GM12891 (cell line): Measurements from ENCODE around the gene ARHGEF19.

ENCODE experiments used
- PAX5 ChIP-seq: IDR thresholded peaks from 2 replicates; pipeline ENCODE4 v1.6.1; 2011; ENCODE audit warnings: low read length, moderate library complexity, mild to moderate bottlenecking; ENCODE audit not compliant: insufficient read depth, severe bottlenecking
- POLR2A ChIP-seq: IDR thresholded peaks from 2 replicates; pipeline ENCODE4 v1.6.1; 2011; ENCODE audit warnings: low read depth, low read length, control low read depth
- POLR2AphosphoS5 ChIP-seq: IDR thresholded peaks from 2 replicates; pipeline ENCODE4 v1.6.1; 2011; ENCODE audit warnings: low read depth, low read length, control low read depth
- POU2F2 ChIP-seq: IDR thresholded peaks from 2 replicates; pipeline ENCODE4 v1.6.1; 2011; ENCODE audit warnings: low read depth, mild to moderate bottlenecking, control low read depth, low read length, moderate library complexity
- SPI1 ChIP-seq: IDR thresholded peaks from 2 replicates; pipeline ENCODE4 v1.6.1; 2011; ENCODE audit warnings: low read depth, low read length, control low read depth
- TAF1 ChIP-seq: IDR thresholded peaks from 2 replicates; pipeline ENCODE4 v1.6.1; 2011; ENCODE audit warnings: low read depth, low read length, control low read depth

DNA sequence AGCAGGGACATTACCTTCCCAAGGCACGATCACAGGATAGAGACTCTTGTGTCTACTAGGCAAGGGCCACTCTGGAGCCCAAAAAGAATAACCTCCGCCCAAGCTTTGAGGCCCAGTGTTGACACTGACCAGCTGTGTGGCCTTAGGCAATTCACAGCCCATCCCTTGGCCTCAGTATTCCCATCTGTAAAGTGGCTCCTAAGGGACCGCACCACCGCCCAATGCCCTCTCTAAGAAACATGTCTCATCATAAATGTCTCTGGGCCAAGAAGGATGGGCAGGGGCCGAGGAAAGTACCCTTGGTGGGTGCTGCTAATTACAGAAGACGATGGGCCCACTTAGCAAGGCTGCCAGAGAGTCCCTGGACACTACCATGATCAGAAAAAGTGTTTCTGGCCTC lies 628 bp downstream of the ARHGEF19 start:
- TF ChIP-seq POLR2A (no peak), TAF1 (no peak), POLR2AphosphoS5 (no peak), PAX5 (no peak), POU2F2 (no peak), SPI1 (no peak)
